ENCODE measurements around the gene NEAT1. TPM values are rescaled to one million over a fixed set of nuclear protein-coding genes. Genes with fewer than 3 reads are reported as not detected.

NEAT1 gene
- total RNA-seq, 4 donors from 2014 or later = 370 to 782 (median 680) TPM

DNA sequence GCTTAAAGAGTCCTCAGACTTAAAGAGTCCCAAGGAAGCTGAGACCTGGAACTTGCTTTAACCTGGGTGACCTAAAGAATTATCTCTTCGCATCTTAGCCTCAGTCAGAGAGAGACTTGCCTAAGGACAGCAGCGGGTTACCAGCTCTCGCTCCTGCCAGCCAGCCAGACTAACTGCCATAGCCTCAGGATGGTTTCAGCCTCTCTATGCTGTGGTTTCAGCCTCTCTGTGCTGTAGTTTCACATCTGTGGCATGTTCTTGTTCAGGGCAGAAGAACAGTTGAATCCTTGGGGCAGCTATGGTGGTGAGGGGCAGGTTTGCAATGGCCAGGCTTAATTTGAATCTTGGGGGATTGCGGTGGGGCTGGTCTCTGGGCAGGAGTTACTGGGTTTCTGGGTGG, 33.9 kb upstream of the NEAT1 start:
- no peaks in the 10 kb centered on the region for H3K27me3 ChIP-seq
- TF ChIP-seq POLR2AphosphoS5 (IDR thresholded peaks at IDR 0.05) (no peak), POLR2A (IDR thresholded peaks at IDR 0.05) (no peak), EP300 (IDR thresholded peaks at IDR 0.05; ENCODE audit: low read depth) (no peak)
- TF ChIP-seq, protein P1, sequence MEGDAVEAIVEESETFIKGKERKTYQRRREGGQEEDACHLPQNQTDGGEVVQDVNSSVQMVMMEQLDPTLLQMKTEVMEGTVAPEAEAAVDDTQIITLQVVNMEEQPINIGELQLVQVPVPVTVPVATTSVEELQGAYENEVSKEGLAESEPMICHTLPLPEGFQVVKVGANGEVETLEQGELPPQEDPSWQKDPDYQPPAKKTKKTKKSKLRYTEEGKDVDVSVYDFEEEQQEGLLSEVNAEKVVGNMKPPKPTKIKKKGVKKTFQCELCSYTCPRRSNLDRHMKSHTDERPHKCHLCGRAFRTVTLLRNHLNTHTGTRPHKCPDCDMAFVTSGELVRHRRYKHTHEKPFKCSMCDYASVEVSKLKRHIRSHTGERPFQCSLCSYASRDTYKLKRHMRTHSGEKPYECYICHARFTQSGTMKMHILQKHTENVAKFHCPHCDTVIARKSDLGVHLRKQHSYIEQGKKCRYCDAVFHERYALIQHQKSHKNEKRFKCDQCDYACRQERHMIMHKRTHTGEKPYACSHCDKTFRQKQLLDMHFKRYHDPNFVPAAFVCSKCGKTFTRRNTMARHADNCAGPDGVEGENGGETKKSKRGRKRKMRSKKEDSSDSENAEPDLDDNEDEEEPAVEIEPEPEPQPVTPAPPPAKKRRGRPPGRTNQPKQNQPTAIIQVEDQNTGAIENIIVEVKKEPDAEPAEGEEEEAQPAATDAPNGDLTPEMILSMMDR (IDR thresholded peaks at IDR 0.05) = no peak
- H3K9me3 ChIP-seq = no peaks in the 10 kb centered on the region
- DNase-seq = no peak
- H3K4me1 ChIP-seq = peaks cover 30 to 75% (median 52%) of the 10 kb centered on the region in 4 donors
- intact Hi-C loops (cut with DNase I; ENCODE audit: low total_unique reads) (no loop called here), in situ Hi-C loops (cut with MboI; ENCODE audit: low pct_ligation_motif_present in 1 of 4, low pct_unique_long_range_greater_than_20kb in 1 of 4, low sequenced_read_pairs in 3 of 4) (no loop called here)
- no peak overlapping the region for H3K4me3 ChIP-seq
- WGBS, 2 donors (ENCODE audit: low coverage in 1 of 2) = 79% methylated on average over 4 of the region's 4 CpGs; no CpG with 5 or more reads in 1 of the 2 donors
- peaks cover 0 to 2% (median 0%) of the 10 kb centered on the region in 4 donors for H3K36me3 ChIP-seq
- H3K27ac ChIP-seq = no peak overlapping the region

DNA sequence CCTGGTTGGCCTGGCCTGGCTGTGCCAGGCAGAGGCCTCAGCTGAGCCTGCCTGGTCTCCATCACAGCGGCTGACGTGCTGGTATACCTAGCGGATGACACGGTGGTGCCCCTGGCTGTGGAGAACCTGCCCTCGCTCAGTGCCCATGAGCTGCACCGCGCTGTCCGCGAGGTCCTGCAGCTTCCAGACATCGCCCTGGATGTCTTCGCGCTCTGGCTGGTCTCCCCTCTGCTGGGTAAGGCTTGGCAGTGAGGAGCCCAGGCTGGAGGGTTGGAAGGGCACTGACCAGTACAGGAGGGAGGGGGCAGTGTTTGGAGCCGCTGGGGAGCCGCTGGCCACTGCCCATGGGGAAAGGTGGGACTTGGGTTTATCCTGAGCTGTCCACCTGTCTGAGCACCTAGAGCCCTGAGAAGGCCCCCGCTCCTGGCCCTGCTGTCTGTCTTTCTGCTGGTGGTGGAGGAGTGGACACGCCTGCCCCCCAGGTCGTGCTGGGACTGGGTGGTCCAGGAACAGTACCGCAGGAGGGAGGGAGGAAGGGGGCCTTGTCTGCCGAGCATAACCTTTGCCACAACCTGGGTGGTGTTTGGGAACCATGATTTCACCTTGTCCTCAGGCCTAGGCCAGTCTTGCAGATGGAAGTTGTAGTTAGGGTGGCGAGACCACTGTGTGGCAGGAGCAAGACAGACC, 33.2 kb upstream of the NEAT1 start:
- 87% methylated on average over 6 of the region's 20 CpGs; no CpG with 5 or more reads in 1 of the 2 donors for WGBS, 2 donors (ENCODE audit: low coverage in 1 of 2)
- Histone ChIP-seq H3K9me3 (no peaks in the 10 kb centered on the region), H3K4me1 (peaks cover 26 to 68% (median 47%) of the 10 kb centered on the region in 4 donors), H3K27me3 (no peaks in the 10 kb centered on the region), H3K4me3 (no peak overlapping the region), H3K36me3 (peaks cover 0 to 3% (median 1%) of the 10 kb centered on the region in 4 donors), H3K27ac (peak overlapping the region; percentile 50 to 64 (median 62))
- no peak for DNase-seq
- TF ChIP-seq, protein P1 (IDR thresholded peaks at IDR 0.05) = no peak
- no peak for TF ChIP-seq EP300 (IDR thresholded peaks at IDR 0.05; ENCODE audit: low read depth)
- TF ChIP-seq POLR2A (IDR thresholded peaks at IDR 0.05) = no peak
- TF ChIP-seq POLR2AphosphoS5 (IDR thresholded peaks at IDR 0.05) = no peak
- intact Hi-C loops (cut with DNase I; ENCODE audit: low total_unique reads) = no loop called here
- in situ Hi-C loops (cut with MboI; ENCODE audit: low pct_ligation_motif_present in 1 of 4, low pct_unique_long_range_greater_than_20kb in 1 of 4, low sequenced_read_pairs in 3 of 4) = no loop called here

DNA sequence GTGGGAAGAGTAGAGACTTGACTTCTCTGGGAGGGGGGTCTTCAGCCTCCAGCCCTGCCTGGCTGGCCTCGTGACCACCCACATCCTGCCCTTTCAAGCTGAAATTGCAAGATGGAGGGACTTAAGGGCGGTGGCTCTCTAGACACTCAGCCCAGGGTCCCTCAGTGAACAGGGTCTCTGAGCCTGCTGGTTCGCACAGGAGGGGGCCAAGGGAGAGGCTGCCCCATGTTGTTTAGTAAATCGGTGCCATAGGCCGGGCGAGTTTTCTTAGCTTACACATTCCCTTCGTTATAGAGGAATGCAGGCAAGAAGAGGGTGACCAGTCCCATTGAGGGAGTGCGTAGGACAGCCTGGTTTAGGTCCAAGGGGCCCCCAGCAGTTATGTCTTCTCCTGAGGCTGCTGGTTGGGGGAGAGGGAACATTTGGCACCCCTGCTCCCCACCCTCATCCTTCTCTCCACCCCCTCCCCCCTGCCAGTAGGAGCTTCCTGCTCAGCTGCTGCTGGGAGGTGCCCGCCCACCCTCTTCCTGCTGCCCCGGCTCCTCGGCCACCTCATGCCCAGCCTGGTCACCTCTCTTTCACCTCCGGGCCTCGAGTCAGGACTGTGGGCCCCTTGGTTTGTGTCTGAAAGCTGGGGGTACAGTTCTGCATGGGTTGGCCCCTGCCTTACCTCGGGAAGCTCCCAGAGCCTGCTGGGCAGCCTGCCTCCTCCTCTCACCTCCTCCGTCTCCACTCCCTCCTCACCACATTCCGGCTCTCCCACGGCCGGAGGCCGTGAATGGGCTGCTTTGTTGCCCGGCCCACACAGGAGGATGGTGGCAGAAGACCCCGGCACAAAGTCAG, 32.3 kb upstream of the NEAT1 start:
- TF ChIP-seq, protein P1 (IDR thresholded peaks at IDR 0.05) = no peak
- TF ChIP-seq EP300 (IDR thresholded peaks at IDR 0.05; ENCODE audit: low read depth) (no peak), POLR2AphosphoS5 (IDR thresholded peaks at IDR 0.05) (no peak), POLR2A (IDR thresholded peaks at IDR 0.05) (no peak)
- H3K9me3 ChIP-seq = no peaks in the 10 kb centered on the region
- 65 to 80% methylated on average over 1 to 21 of the region's 21 CpGs for WGBS, 2 donors (ENCODE audit: low coverage in 1 of 2)
- intact Hi-C loops (cut with DNase I; ENCODE audit: low total_unique reads) = no loop called here
- no peak overlapping the region for H3K4me3 ChIP-seq
- peak overlapping the region; percentile 50 to 64 (median 62) for H3K27ac ChIP-seq
- in situ Hi-C loops (cut with MboI; ENCODE audit: low pct_ligation_motif_present in 1 of 4, low pct_unique_long_range_greater_than_20kb in 1 of 4, low sequenced_read_pairs in 3 of 4) = no loop called here
- peaks cover 0 to 8% (median 1%) of the 10 kb centered on the region in 4 donors for H3K36me3 ChIP-seq
- no peak for DNase-seq
- H3K27me3 ChIP-seq = no peaks in the 10 kb centered on the region
- H3K4me1 ChIP-seq = peaks cover 23 to 60% (median 43%) of the 10 kb centered on the region in 4 donors

DNA sequence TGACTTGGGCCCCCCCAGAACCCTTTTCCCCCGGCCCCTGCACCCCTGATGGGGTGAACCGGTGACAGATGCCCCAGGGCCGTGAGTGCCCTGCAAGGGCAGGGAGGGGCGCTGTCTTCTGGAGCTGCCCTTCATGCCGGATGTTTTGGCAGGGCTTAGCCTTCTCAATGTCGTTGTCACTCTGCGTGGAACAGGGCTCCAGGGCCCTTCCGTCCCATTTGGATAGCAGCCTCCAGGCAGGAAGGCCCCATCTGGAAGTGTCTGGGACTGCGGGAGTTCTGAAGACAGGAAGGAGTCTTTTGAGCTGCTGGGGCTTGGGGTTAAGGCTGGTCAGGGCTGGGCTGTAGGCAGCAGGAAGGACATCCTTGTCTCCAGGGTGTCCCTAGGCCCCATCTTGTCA, 31.6 kb upstream of the NEAT1 start:
- H3K4me3 ChIP-seq = no peak overlapping the region

More for the DNA sequence above, 31.6 kb upstream of the NEAT1 start:
- intact Hi-C loops (cut with DNase I; ENCODE audit: low total_unique reads) (no loop called here), in situ Hi-C loops (cut with MboI; ENCODE audit: low pct_ligation_motif_present in 1 of 4, low pct_unique_long_range_greater_than_20kb in 1 of 4, low sequenced_read_pairs in 3 of 4) (no loop called here)
- Histone ChIP-seq H3K9me3 (no peaks in the 10 kb centered on the region), H3K36me3 (peaks cover 0 to 8% (median 1%) of the 10 kb centered on the region in 4 donors), H3K4me1 (peaks cover 17 to 53% (median 40%) of the 10 kb centered on the region in 4 donors), H3K27ac (peak overlapping the region; percentile 50 to 64 (median 62)), H3K27me3 (no peaks in the 10 kb centered on the region)
- WGBS, 2 donors (ENCODE audit: low coverage in 1 of 2) = 69% methylated on average over 9 of the region's 9 CpGs; no CpG with 5 or more reads in 1 of the 2 donors
- DNase-seq = no peak
- no peak for TF ChIP-seq EP300 (IDR thresholded peaks at IDR 0.05; ENCODE audit: low read depth)
- TF ChIP-seq POLR2A (IDR thresholded peaks at IDR 0.05) = no peak
- TF ChIP-seq, protein P1 (IDR thresholded peaks at IDR 0.05) = no peak
- no peak for TF ChIP-seq POLR2AphosphoS5 (IDR thresholded peaks at IDR 0.05)
